GF-D8 (cell line): ENCODE data around the gene ANGPT4.

Source experiments
- DNase-seq: peaks from one replicate; lab custom pipeline; 2025; lab: John Stamatoyannopoulos, UW

ANGPT4 gene

DNA sequence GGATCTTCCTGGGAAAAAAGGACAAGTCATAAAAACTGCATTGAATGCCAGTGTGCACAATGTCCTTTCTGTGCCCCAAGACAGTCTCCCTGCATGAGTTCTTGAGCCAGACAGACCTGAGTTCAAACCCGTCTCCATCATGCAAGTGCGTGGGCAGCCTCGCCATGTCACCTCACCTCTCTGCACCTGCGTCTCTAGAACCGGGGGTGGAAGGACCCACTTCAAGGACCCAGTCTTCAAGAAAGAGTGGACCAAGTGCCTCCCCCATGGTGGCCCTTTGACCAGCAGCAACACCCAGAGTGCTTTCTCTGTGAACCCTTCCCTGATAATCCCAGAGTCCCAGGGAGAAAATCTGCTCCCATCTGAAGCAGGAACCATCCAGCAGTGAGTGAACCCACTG, 23.5 kb upstream of the ANGPT4 start:
- DNase-seq, result no peak

DNA sequence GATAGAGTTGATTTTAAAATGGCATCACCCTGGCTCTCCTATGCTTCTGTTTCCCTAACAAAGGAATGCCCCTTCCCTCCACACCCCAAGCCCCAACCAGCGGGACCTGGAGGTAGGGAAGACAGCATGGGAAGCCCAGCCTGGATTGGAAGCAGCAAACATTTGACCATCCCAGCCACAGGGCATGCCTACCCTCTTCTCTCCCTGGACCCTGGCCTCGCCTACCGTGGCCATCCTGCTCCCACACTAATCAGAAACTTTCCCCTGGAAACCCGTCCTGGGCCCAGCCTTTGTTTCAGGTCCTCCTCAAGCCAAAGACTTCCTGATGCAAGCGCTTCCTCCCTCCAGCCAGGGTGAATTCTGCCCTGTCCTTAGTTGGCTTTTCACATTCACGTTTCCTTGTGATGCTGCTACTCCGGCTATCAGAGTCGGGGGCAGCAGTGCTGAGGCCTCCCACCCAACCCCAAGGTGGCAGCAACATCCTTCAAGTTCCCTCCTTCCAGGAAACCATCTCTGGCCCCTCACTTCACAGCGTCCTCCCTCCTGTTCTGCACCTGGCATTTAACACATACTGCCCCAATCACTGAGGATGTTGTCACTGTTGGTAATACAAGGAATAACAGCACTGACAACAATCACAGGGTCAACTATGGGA, 18.2 kb upstream of the ANGPT4 start:
- no peak for DNase-seq

DNA sequence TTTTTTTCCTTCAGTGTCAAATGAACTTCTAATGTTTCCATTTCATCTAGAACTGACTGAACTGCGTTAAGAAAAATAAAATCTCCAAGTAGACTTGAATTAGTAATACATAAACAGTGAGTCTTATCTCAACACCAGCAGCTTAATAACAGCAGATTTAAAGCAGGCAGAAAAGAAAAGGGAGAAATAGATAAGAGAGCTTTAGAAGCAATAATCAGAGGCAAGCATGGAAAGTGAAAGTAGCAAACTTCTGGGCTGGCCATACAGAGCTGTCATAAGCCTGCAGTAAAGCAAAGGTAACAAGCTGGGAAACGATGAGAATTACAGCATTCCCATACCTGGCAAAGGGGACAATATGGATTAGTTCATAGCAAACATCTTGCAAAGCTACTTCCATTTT, 16.9 kb upstream of the ANGPT4 start:
- DNase-seq, result no peak

DNA sequence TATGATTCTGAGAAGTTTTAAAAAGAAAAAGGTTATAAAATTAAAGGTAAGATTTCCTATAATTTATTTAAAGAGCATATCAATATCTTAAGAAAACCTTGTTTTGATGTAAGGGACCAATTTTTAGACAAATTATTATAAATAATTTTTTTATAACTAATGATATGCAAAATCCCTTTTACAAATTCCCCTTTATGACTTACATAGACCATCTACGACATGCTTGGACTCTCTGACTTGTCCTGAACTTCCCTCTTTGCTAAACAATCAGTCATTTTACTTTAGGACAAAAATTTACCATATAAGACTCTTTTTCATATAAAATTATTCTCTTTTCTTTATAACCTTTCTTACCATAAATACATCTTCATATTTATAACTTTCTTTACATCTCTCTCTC, 15.3 kb upstream of the ANGPT4 start:
- no peak for DNase-seq

DNA sequence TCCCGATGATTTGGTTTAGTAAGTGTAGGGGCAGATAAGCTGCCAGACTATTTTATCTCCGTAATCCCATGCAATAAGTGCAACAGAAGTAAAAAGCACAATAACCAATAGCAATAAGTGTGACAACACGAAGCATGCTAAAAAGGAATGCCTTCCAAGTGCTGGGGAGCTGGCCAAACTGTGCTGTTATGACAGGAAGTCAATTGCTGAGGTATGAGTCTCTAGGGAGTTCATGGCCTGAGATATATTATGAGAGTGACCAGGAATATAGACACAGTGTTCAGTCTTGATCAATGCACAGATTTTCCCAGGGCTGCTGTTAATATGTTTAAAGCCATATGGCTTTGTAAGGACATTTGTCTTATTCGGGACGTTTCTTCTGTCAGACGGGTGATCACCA, 10.5 kb upstream of the ANGPT4 start:
- DNase-seq, result no peak

DNA sequence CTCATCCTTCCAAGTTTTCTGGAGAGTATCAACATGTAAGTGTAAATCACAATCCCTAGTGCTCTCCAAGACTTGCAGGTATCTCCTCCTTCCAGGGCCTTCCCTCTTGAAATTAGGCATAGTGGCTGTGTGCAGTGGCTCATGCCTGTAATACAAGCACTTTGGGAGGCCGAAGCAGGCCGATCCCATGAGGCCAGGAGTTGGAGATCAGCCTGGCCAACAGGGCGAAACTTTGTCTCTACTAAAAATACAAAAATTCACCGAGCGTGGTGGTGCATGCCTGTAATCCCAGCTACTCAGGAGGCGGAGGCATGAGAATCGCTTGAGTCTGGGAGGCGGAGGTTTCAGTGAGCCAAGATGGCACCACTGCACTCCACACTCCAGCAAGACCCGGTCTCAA, 9.4 kb upstream of the ANGPT4 start:
- DNase-seq, result no peak

DNA sequence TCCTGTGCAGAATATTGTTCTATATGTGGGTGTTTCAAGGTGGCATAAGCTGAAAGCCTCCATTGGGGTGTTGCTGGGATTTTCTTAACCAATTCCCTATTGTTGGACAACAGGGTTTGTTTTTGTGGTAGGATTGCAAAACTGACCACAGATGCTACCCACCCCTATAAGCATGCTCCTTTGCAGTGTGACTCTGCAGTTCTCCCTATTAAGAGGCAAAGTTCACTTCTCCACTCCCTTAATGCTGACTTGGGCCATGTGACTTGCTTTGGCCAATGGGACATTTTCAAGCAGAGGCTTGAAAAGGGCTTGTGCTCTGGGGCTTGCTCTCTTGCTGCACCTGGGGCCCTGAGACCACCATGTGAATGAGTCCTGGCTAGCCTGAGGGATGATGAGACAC, 8.5 kb upstream of the ANGPT4 start:
- DNase-seq, result no peak

DNA sequence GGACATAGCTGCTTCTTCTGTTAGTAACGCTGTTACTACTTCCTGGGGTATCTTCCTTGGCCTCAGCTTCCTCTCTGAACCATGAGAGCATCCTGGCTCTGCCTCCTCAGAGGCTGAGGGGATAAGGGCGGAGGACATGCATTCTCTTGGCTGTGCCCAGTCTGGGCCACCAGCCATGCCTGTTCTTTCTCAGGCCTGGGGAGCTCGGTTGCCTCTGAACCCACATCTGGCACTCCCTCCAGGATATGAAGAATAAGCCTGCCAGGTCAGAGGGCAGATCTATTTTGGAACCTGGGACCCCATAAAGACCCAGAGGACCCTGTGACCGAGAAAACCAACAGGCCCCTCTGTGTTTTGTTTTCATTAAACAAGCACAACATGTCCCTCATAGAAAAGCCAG, 6.6 kb upstream of the ANGPT4 start:
- DNase-seq, result no peak

DNA sequence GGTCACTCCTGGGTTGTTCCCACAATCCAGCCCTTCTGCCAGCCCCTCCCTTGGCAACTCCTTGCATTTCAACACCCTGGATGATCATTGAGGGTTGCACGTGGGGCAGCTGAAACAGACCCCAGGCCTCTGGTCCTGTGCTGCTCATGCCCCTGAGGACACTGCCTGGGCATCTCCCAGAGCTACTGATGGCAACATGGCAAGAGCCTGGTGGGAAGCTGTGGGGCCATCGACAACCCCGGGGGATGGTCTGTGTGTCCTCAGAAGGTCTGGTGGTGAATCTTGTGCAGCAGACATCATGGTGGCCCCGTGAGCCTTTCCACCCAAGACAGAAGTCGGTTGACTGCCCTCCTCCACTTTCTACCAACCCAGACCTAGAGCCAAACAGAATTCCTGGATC, 4.9 kb upstream of the ANGPT4 start:
- DNase-seq, result no peak

DNA sequence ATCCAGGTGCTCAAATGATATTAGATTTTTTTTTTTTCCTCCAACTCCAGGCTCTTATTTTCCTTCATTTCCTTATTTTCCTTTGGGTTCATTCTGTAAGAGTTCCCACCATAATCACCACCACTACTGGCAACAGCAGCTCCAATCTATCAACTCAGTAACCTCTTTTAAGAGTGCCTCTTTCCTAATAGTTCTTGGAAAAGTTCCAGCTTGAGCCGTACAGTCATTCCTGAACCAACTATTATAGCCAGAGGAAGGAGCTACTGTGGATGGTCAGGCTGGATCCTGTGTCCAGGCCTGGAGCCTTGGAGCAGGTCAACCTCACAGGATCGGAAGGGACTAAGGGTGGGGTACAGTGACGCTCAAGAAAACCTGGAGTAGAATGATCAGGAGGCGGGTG, 4.2 kb upstream of the ANGPT4 start:
- DNase-seq, result no peak

DNA sequence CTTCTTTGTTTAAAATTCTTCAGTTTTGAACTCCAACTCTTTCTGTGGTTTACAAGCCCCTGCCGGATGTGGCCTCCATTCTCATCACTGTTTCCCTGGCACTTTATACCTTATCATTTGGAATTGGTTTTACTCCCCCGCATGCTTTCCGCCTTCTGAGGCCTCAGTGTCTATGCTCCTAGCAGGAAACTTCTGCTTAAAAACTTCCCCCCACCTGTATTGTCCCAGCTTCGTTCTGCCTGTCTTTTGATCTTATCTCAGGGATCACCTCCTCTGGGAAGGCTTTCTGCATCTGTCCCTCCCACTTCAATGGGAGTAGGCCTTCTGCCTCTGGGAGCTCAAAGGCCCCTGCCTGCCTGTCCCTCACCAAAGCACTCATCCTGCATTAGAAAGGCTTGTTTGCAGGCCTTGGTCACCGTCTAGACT, 3.4 kb upstream of the ANGPT4 start:
- no peak for DNase-seq

DNA sequence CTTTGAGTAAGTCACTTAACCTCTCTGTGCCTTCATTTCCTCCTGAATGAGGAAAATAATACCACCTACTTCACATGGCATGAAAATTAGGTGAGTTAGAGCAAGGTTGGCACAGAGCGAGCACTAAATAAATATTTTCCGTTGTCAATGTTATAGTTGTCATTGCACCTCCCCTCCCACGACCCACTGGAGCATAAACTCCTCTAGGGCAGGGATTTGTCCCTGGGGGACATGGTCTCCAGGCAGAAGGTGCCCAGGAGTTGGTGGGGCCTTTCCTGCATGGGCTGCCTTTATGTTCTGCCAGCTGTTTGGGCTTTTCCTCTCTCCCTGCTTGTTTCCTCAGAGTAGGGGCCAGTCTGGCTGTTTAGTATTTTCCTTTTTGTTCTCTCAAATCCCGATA, 1.3 kb upstream of the ANGPT4 start:
- no peak for DNase-seq

DNA sequence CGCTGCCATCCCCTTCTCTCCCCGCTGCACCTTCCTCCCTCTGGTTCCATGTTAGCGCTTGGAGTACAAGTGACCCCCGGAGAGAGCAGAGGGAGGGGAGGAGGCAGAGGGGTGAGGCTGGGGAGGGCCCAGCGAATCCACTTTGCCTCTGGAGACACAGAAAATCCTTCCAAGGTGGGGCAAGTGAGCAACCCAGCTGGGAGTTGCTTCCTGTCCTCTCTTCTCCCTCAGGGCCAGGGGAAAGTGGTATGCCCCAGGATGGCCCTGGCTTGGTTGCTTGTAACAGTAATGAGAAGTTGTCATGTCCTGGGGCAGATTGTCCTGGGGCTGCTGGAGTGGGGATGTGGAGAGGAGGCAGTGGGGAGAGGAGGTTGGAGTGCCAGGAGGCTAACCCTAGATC, 691 bp upstream of the ANGPT4 start:
- DNase-seq, result no peak

DNA sequence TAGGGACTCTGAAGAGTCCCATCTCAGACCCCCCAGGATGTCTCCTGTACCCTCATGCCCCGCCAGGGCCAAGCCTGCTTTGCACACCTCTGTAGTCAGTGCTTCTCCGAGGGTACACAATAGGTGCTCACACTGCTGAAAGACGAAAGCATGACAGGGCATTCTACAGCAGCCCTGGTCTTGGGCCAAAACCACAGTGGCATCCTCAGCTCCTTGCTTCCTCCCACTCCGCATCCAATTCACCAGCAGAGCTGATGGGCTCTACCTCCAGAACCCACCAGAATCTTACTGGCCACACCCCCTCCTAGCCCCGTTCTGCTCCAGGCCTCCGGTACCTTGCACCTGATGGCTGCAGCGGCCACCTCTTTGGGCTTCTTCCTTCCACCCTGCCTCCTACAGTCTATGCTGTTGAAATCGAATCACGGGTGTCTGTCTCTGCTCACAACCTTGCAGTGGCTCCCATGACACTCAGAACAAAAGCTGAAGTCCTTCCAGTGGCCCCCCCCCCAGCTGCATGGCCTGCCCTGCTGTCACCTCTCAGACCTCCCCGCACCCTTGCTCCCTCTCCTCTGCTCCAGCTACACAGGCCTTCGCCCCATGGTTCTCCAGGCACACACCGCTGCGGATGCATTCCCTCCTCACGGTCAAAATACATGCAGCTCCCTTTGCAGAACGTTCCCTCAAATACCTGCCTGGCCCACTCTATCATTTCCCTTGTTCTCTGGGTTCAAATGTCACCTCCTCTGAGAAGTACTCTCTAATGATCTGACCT, 1.2 kb downstream of the ANGPT4 start:
- DNase-seq, result no peak

DNA sequence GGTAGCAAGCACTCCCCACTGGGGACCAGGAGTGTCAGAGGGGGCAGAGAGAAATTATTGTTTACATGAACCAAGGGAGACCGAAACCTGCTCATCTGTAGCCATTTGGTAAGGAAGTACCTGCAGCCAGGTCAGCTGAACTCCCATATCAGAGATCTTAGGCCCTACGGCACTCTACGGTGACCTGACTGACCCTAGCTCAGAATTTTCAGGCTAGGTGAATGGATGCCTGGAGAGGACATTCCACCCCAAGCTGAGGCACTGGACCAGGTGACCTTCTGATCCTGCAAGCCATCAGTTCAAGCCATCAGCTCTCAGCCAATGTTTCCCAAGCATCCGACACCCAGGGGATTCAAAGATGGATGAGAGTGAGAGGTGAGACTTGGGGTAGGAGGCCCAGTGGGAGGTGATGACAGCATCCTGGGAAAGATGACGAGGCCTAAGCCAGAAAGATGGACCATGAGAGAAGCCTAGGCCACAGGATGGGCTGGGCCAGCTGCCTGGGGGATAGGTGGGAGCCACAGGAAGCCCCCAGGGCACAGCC, 2.8 kb downstream of the ANGPT4 start:
- DNase-seq, result no peak

DNA sequence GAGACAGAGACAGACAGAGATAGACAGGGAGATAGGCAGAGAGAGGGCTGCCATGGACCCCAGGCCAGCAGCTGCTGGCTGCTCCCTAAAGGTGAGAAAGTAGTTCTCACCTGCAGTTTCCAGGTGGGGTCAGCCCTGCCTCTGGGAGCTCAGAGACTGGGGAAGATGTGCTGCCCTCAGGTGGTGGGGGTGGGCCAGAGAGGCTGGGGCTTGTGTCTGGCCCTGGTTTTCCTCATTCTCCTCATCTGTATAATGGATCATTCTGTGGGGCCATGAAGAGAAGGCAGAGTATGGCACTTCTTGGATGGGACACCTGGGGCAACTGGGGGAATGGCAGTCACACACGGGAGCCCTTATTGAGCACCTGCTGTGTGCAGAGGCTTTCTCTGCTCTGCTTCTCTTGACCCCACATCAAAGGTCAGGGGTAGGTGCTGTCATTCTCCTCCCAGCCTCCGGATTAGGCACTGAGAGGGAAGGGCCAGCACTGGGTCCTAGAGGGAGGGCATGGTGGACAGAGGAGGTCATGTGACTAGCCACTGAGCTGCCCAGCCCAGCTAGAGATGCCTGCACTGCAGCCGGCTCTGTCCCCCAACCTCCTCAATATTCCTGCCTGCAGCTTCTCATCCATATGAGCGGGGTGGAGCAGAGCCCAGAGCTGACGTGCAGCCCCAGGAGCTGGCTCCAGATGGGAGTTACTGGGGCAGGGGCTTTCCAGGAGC, 4.1 kb downstream of the ANGPT4 start:
- DNase-seq, result no peak

DNA sequence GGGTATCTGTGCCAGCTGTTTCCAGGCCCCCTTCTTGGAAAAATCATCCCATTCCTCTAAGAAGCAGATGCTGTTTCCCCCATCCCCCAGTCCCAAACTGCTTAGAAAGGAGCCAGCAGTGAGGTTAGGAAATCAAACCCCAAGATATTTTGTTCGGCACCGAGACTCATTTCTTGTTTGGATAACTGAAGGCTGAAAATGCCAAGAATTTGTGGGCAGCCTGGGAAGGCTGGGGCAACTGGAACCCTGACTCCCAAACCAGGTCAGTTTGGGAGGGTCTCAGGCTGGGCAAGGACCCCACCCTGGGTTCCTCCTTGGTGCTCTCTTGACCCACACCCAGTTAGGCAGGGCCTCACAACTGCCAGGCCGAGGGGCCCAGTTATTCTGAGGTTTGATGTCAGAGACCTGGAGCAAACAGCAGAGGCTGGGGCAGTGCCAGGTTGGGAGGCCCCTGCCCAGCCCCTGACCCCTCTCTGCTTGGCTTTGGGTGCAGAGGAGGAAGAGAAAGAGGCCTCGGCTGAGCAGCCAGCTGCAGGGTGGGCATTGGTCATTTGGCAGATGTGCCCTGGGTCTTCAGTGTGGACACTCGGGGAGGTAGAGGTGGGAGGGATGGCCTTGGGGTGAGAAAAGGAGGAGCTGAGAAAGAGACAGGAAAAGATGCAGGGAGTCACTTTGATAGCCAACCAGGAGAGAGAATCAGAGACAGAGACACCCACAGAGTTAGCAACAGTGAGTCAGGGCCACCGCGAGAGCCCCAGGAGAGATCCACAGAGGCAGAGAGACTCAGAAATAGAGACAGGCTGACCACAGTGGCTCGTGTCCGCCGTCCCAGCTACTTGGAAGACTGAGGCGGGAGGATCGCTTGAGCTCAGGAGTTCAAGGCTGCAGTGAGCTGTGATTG, 5.0 kb downstream of the ANGPT4 start:
- DNase-seq, result no peak

DNA sequence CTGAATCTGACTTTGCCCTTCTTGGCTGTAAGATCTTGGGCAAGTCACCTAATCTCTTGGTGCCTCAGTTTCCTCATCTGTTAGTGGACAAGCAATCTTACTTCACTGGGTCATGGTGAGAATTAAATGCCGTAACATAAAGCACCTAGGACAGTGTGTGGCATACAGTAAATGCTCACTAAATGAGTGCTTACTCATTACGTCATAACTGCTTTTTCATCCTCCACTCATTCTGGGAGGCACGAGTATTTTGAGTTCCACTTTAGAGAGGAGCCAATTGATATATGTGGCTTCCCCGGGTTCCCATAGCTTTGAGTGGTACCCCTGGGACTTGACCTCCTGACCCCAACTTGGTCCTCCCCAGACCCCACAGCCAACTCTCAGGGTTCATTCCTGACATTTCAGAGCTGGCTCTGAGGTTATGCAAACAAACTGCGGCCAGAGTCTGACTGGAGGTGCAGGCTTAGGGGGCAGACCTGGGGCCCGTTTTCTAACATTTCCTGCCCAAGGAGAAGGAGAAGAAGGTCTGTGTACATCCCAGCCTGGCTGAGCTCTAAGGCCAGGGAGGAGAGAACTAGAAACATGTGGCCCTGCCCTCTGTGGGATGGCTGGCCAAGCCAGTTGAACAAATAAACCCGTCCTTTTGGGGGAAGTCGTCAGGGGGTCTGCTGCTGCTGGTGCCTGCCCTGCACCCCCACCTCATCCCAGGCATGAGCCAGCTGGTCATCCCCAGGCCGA, 5.8 kb downstream of the ANGPT4 start:
- DNase-seq, result no peak

DNA sequence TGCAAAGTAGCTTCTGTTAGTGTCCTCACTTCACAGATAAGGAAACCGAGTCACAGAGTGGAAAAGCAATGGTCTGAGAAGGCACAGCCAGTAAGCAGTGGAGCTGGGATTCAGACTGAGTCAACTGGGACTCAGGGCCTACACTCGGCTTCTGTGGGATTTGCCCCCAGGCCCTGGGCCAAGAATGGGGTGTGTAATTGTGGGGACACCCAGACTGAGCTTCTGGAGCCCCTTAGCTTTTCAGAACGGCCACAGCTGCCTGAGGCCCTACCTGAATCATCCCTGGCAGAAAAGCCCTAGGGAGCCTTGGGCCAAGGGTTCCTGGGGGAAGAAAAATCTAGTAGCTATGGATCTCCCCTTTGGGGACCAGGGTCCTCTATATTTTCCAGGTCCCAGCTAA, 6.5 kb downstream of the ANGPT4 start:
- DNase-seq, result no peak

DNA sequence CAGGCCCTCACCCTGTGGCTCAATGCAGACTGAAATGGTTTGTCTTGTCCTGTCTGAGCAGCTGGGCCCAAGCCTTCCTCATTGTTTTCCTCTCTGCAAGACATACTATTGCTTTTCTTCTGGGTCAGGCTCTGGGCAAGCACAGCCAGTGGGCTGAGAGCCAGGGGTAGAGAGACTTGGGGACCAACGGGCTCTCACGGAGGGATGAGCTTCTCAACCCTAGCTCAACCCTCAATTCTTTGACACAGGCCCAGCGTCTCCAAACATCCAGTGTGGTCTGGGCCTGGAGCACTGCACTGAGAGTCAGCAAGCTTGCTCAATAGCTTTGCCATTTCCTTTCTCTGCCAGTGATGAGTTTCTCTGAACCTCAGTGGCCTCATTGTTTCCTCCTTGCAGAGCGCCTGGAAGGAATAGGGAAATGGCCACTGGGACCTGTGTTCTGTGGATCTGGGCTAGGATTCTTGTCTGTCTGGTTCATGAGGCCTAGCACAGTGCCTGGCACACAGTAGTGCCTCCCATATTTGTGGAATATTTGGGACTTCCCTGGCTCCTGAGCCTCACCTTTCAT, 9.3 kb downstream of the ANGPT4 start:
- no peak for DNase-seq

DNA sequence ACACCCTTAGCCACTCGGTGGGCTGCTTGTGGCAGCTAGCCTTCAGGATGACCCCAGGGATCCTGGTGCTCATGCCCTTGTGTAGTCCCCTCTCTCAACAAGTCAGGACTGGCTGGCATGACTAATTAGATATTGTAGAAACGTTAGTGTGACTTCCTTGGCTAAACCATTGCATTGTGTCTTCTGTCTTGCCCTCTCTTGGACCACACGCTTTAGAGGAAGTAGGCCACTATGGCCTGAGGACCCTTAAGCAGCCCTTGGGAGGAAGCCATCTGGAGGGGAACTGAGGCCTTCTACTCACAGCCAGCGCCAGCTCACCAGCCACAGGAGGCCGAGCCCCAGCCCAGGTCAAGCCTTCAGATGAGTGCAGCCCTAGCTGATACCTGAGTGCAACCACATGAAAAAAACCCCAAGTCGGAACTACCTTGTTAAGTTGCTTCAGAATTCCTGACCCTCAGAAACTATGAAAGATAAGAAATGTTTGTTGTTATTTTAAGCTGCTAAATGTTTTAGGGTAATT, 10.1 kb downstream of the ANGPT4 start:
- DNase-seq, result no peak
